HG02759 (cell line): Measurements from ENCODE around the gene AVPR2.

Experiments
- ATAC-seq: cut with Tn5 transposase; IDR thresholded peaks from one replicate; pipeline ENCODE4 v1.9.1; 2021; ENCODE audit warnings: mild to moderate bottlenecking, moderate library complexity; ENCODE audit not compliant: unreplicated experiment

Gene AVPR2

GRCh38 chrX:153884590-153884989, 19.9 kb upstream of the AVPR2 start:
- ATAC-seq = no peak

- no peak for ATAC-seq
Measured at GRCh38 chrX:153885208-153885787, 19.2 kb upstream of the AVPR2 start.

GRCh38 chrX:153885968-153886903, 18.2 kb upstream of the AVPR2 start, which contains the start of gene L1CAM:
Gene L1CAM, minus strand, starts transcription at chrX:153886173. Its CDS starts 10,337 bp downstream, at chrX:153875836.
- ATAC-seq = no peak

- no peak for ATAC-seq
Measured at GRCh38 chrX:153886915-153887314, 17.6 kb upstream of the AVPR2 start.

GRCh38 chrX:153887385-153887784, 17.1 kb upstream of the AVPR2 start:
- ATAC-seq = no peak

GRCh38 chrX:153888344-153888743, 16.1 kb upstream of the AVPR2 start:
- no peak for ATAC-seq

- ATAC-seq = no peak
Measured at GRCh38 chrX:153889123-153889522, 15.3 kb upstream of the AVPR2 start.

GRCh38 chrX:153897899-153898298, 6.6 kb upstream of the AVPR2 start:
- no peak for ATAC-seq

GRCh38 chrX:153900831-153901752, 3.4 kb upstream of the AVPR2 start:
- ATAC-seq = peak; percentile 82

- no peak for ATAC-seq
Measured at GRCh38 chrX:153901753-153902140, 2.7 kb upstream of the AVPR2 start.

GRCh38 chrX:153902385-153902784, 2.1 kb upstream of the AVPR2 start:
- ATAC-seq = no peak

- ATAC-seq = no peak
Measured at GRCh38 chrX:153903238-153903980, 1.1 kb upstream of the AVPR2 start.

- ATAC-seq = no peak
Measured at GRCh38 chrX:153905481-153906095, 1.1 kb downstream of the AVPR2 start.

GRCh38 chrX:153906126-153906917, 1.8 kb downstream of the AVPR2 start:
- no peak for ATAC-seq

GRCh38 chrX:153907456-153907855, 3.0 kb downstream of the AVPR2 start:
- no peak for ATAC-seq

GRCh38 chrX:153908219-153908860, 3.9 kb downstream of the AVPR2 start:
- no peak for ATAC-seq

- ATAC-seq = no peak
Measured at GRCh38 chrX:153909024-153909979, 4.8 kb downstream of the AVPR2 start.

- no peak for ATAC-seq
Measured at GRCh38 chrX:153909980-153910360, 5.5 kb downstream of the AVPR2 start.
